Central memory CD8-positive, alpha-beta T cell (primary cell): ENCODE data around the gene MYCBP2.
"Not testable (repeated sequence)": the region's sequence is repeated elsewhere in the genome, so short reads cannot be mapped to it uniquely, and the experiment has no call there.

Experiments used
- ATAC-seq: fragments of 150-1000 bp; cut with Tn5 transposase; replicated peaks from 2 replicates; pipeline ENCODE4 v1.10.0; 2022; ENCODE audit warnings: mild to moderate bottlenecking, moderate FRiP score, moderate number of reproducible peaks; ENCODE audit not compliant: poor library complexity, severe bottlenecking; ENCODE audit errors: extremely low read depth
- DNase-seq, 2 donors: peaks; one replicate each; pipeline ENCODE4 v3.0.0; 2021; ENCODE audit warnings: low spot score in 2 of 2
- H3K27ac Mint-ChIP-seq: one replicate; pipeline ENCODE4 v1.8.0; 2022; ENCODE audit warnings: low read depth, mild to moderate bottlenecking, moderate library complexity, mixed read lengths
- H3K27me3 Mint-ChIP-seq: one replicate; pipeline ENCODE4 v1.8.0; 2022; ENCODE audit warnings: mixed read lengths
- H3K36me3 Mint-ChIP-seq: one replicate; pipeline ENCODE4 v1.8.0; 2022; ENCODE audit warnings: mild to moderate bottlenecking, moderate library complexity, mixed read lengths; ENCODE audit not compliant: insufficient read depth
- H3K4me1 Mint-ChIP-seq: one replicate; pipeline ENCODE4 v1.8.0; 2022; ENCODE audit warnings: mixed read lengths
- H3K4me3 Mint-ChIP-seq: one replicate; pipeline ENCODE4 v1.8.0; 2022; ENCODE audit warnings: mild to moderate bottlenecking, moderate library complexity, mixed read lengths
- H3K9me3 Mint-ChIP-seq: one replicate; pipeline ENCODE4 v1.8.0; 2022; ENCODE audit warnings: mixed read lengths

MYCBP2 gene

DNA sequence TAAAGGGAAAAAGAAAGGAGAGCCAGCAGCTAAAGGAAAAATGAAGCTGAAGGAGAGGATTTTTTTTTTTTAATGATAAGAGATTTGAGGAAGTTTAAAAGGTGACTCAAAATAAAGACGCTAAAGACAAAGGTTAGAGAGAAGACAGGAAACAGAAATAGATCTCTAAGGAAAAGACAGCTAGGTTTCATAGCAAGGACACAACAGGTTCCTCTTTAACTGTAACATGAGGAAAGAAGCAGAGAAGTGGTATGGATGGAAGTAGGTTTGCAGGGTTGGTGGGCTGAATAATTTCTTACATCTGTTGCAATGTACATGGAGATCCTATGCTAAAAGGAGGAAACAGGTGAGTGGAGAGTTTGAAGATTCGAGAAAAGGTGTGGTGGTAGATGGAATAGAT is 107.5 kb downstream of the MYCBP2 start:
- Mint-ChIP-seq H3K9me3 (no peaks in the 10 kb centered on the region), H3K4me1 (peaks cover 16% of the 10 kb centered on the region), H3K36me3 (peaks cover 39% of the 10 kb centered on the region), H3K27me3 (no peaks in the 10 kb centered on the region), H3K27ac (no peak overlapping the region), H3K4me3 (no peak overlapping the region)
- DNase-seq (no peak), ATAC-seq (no peak)

DNA sequence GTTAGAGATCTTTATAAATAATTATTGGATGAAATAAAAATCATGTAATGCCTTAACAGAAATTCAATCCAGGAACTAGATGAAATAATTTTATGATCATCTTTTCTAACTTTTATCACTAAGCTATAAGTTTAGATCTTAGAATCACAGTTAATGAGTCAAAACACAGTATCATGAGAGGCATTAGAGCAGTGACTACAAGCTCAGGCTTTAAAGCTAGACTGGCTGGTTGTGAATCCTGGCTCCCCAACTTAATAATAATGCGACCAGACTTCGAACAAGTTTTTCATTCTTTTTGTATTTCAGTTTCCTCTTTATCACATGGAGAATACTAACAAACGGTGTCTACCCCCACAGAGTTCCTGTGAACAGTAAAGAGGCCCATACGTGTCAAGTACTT is 108.6 kb downstream of the MYCBP2 start:
- Mint-ChIP-seq H3K4me3 (no peak overlapping the region), H3K36me3 (peaks cover 40% of the 10 kb centered on the region), H3K27ac (no peak overlapping the region), H3K4me1 (peaks cover 14% of the 10 kb centered on the region), H3K9me3 (no peaks in the 10 kb centered on the region), H3K27me3 (no peaks in the 10 kb centered on the region)
- DNase-seq (no peak), ATAC-seq (no peak)

GRCh38 chr13:77215543-77215942 is 111.4 kb downstream of the MYCBP2 start:
- DNase-seq: no peak
- Mint-ChIP-seq H3K27ac (peak overlapping the region; percentile 63), H3K9me3 (no peaks in the 10 kb centered on the region), H3K4me3 (no peak overlapping the region), H3K27me3 (no peaks in the 10 kb centered on the region), H3K36me3 (peaks cover 40% of the 10 kb centered on the region), H3K4me1 (no peaks in the 10 kb centered on the region)
- ATAC-seq: no peak

- peaks cover 52% of the 10 kb centered on the region for H3K36me3 Mint-ChIP-seq
- no peak for ATAC-seq
Measured at GRCh38 chr13:77213644-77214043, 113.2 kb downstream of the MYCBP2 start.

DNA sequence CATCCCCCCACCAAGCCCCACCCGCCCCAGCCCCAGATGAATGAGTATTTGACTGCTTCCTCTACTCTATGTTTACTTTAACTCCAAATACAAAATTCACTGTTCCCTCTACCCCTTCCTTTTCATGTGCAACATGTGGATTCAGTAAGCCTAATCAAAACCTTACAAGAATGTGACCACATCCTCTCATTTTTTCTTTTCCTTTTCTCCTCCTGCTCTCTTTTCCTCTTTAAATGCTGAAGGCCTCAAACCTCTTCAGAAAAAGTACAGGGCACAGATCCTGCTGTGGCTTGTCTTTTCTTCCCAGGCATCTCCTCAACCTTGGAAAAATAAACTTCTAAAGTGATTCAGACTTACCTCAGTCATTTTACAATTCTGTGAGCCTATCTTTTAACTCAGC is 119.0 kb downstream of the MYCBP2 start:
- ATAC-seq (no peak), DNase-seq (no peak)
- H3K4me3 Mint-ChIP-seq: no peak overlapping the region
- H3K4me1 Mint-ChIP-seq: peaks cover 13% of the 10 kb centered on the region
- H3K27me3 Mint-ChIP-seq: no peaks in the 10 kb centered on the region
- peak overlapping the region; percentile 4 for H3K27ac Mint-ChIP-seq
- H3K9me3 Mint-ChIP-seq: no peaks in the 10 kb centered on the region
- peaks cover 40% of the 10 kb centered on the region for H3K36me3 Mint-ChIP-seq

More at GRCh38 chr13:77213644-77214043, 113.2 kb downstream of the MYCBP2 start:
- Mint-ChIP-seq H3K4me3 (no peak overlapping the region), H3K27ac (no peak overlapping the region), H3K4me1 (peaks cover 6% of the 10 kb centered on the region), H3K9me3 (no peaks in the 10 kb centered on the region), H3K27me3 (no peaks in the 10 kb centered on the region)
- DNase-seq: no peak

GRCh38 chr13:77198995-77199394 is 127.9 kb downstream of the MYCBP2 start:
- not testable (repeated sequence) for H3K9me3 Mint-ChIP-seq, H3K4me3 Mint-ChIP-seq, H3K27me3 Mint-ChIP-seq, H3K4me1 Mint-ChIP-seq, H3K27ac Mint-ChIP-seq, DNase-seq, ATAC-seq
- peaks cover 12% of the 10 kb centered on the region for H3K36me3 Mint-ChIP-seq

- DNase-seq: no peak
- Mint-ChIP-seq H3K9me3 (no peaks in the 10 kb centered on the region), H3K27ac (no peak overlapping the region), H3K36me3 (peaks cover 17% of the 10 kb centered on the region), H3K4me3 (no peak overlapping the region), H3K4me1 (no peaks in the 10 kb centered on the region), H3K27me3 (no peaks in the 10 kb centered on the region)
- ATAC-seq: no peak
Measured at GRCh38 chr13:77196052-77196618, 130.8 kb downstream of the MYCBP2 start.

DNA sequence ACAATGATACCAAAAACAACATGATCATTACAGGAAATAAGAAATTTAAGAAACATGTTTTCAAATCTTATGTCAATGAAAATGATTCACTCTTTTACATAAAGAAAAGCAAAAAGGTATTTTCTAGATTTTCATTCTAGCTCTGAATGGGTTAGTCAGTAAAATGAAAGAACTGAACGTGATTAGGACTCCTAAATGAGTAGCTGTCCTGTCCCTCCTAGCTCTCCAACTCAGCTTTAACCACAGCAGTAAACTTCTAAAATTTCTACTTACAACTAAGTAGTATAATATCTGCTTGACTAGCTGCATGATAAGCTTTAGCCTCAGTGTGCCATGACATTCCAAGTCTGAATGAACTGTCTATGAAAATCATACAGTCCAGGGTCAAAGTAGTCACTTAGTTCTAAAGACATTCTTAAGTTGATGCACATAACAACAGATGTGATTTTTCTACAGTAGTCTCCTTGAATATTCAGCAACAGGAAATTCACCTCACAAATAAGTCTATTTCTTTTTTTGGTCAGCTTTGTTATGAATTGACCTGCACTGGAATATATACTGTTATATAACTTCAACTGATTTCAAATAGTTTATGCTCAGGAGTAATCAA is 136.4 kb downstream of the MYCBP2 start:
- Mint-ChIP-seq H3K4me1 (peaks cover 6% of the 10 kb centered on the region), H3K36me3 (peaks cover 34% of the 10 kb centered on the region), H3K27me3 (no peaks in the 10 kb centered on the region), H3K27ac (no peak overlapping the region), H3K4me3 (no peak overlapping the region), H3K9me3 (no peaks in the 10 kb centered on the region)
- DNase-seq (no peak), ATAC-seq (no peak)

DNA sequence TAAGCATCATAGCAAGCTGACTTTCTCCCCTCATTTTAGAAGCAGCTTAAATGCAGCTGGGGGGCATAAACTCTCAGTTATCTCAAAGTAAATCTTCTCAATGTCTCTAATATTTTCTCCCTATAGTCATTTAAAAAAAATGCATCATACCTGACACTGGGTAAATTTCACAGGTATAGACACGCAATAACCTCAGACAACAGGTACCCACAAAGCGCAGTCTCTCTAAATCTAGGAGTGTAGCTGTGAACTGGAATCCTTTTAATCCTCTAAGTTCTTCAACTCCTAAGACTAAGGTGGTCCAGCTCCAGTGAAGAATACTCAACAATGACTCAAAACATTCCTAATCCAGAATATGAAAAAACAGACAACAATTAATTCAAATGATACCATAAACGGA is 141.2 kb downstream of the MYCBP2 start:
- peaks cover 50% of the 10 kb centered on the region for H3K36me3 Mint-ChIP-seq
- no peaks in the 10 kb centered on the region for H3K27me3 Mint-ChIP-seq
- no peak for ATAC-seq
- no peak overlapping the region for H3K4me3 Mint-ChIP-seq
- H3K4me1 Mint-ChIP-seq: peaks cover 11% of the 10 kb centered on the region
- H3K27ac Mint-ChIP-seq: no peak overlapping the region
- H3K9me3 Mint-ChIP-seq: no peaks in the 10 kb centered on the region
- DNase-seq: no peak

DNA sequence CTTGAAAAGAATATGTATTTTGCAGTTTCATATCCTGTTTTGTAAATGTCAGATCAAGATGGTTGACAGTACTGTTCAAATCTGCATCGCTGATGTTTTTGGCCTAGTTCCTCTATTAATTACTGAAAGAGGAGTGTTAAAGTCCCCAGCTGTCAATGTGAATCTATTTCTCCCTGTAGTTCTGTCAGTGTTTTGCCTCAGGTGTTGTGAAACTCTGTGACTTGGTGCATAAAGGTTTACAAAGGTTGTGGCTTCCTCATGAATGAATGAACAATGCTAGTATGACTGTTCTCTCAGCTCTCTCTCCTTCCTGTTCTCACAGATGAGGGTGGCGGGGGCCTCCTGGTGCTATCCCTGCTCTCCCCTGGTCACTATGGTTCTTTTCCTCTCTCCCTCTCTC is 142.4 kb downstream of the MYCBP2 start:
- DNase-seq (no peak), ATAC-seq (peak; percentile 36)
- H3K27ac Mint-ChIP-seq: peak overlapping the region; percentile 84
- H3K36me3 Mint-ChIP-seq: peaks cover 57% of the 10 kb centered on the region
- no peaks in the 10 kb centered on the region for H3K27me3 Mint-ChIP-seq
- H3K9me3 Mint-ChIP-seq: no peaks in the 10 kb centered on the region
- H3K4me1 Mint-ChIP-seq: peaks cover 11% of the 10 kb centered on the region
- no peak overlapping the region for H3K4me3 Mint-ChIP-seq

DNA sequence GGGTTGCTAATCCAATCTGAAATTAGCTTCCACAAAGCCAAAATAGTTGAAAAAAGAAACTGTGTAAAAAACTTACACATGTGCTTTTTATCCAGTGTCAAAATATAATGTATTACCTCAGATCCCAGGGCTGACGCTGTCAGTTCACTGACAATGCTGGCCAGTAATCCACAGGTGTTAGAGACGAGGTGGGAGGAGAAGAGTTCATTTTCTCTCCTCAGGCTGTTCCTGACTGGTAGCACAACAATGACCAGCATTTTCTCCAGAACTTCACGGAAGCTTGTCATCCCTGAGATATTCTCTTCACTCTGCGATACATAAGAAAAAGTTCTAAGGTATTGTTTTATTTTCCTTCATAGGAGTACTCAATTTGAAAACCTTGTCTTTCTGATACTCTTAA is 146.9 kb downstream of the MYCBP2 start:
- no peaks in the 10 kb centered on the region for H3K27me3 Mint-ChIP-seq
- peaks cover 72% of the 10 kb centered on the region for H3K36me3 Mint-ChIP-seq
- H3K9me3 Mint-ChIP-seq: no peaks in the 10 kb centered on the region
- H3K4me3 Mint-ChIP-seq: no peak overlapping the region
- H3K4me1 Mint-ChIP-seq: peaks cover 6% of the 10 kb centered on the region
- no peak for DNase-seq
- no peak overlapping the region for H3K27ac Mint-ChIP-seq
- no peak for ATAC-seq

GRCh38 chr13:77177646-77178045 is 149.2 kb downstream of the MYCBP2 start:
- no peak overlapping the region for H3K27ac Mint-ChIP-seq
- no peak overlapping the region for H3K4me3 Mint-ChIP-seq
- H3K36me3 Mint-ChIP-seq: peaks cover 65% of the 10 kb centered on the region
- ATAC-seq: no peak
- no peak for DNase-seq
- no peaks in the 10 kb centered on the region for H3K9me3 Mint-ChIP-seq
- H3K27me3 Mint-ChIP-seq: no peaks in the 10 kb centered on the region
- H3K4me1 Mint-ChIP-seq: peaks cover 5% of the 10 kb centered on the region

GRCh38 chr13:77176350-77176749 is 150.5 kb downstream of the MYCBP2 start:
- Mint-ChIP-seq H3K36me3 (peaks cover 67% of the 10 kb centered on the region), H3K4me1 (peaks cover 13% of the 10 kb centered on the region), H3K27me3 (no peaks in the 10 kb centered on the region), H3K4me3 (no peak overlapping the region), H3K27ac (no peak overlapping the region), H3K9me3 (no peaks in the 10 kb centered on the region)
- ATAC-seq (no peak), DNase-seq (no peak)
